HepG2 (cell line): ENCODE results near the gene FBXO10. TPM values are rescaled to one million over a fixed set of nuclear protein-coding genes. Genes with fewer than 3 reads are reported as not detected.
A peak's percentile ranks its signal among the peaks of the same experiment; 100 is the strongest.

Experiments
- ATAC-seq: fragments of 200-7000 bp; cut with Tn5 transposase; 3 replicates; pipeline ENCODE4 v1.9.1; 2020; ENCODE audit warnings: mild to moderate bottlenecking, moderate library complexity
- BruUV-seq: library from RNA; stranded (reverse); fragments of 400-500 nt; replicated peaks from 2 replicates; lab custom pipeline; 2021; lab: Mats Ljungman, UMichigan
- CTCF ChIA-PET: fragments of 300-600 bp; formaldehyde crosslinking; extraction: SDS; loops from one replicate; lab custom pipeline; 2021; ENCODE audit warnings: low total read pairs, inconsistent platforms, low intra/inter-chr PET ratio; lab: Yijun Ruan, JAX
- POLR2A ChIA-PET: fragments of 350-600 bp; sonication (Branson Sonifier 250); formaldehyde crosslinking; loops from one replicate; lab custom pipeline; 2020; ENCODE audit warnings: antibody characterized with exemption, inconsistent platforms; lab: Yijun Ruan, JAX
- DNase-seq: peaks from one replicate; pipeline ENCODE4 v3.0.0-alpha.2; 2015; ENCODE audit warnings: low spot score
- FAIRE-seq: peaks from 3 replicates; lab custom pipeline; 2011; peaks lifted over from hg19 to GRCh38; lab: Jason Lieb, UNC
- H2AFZ ChIP-seq: one replicate; pipeline ENCODE4 v1.6.1; 2011; ENCODE audit warnings: low read length, inconsistent platforms
- H3K27ac ChIP-seq: fragments of 300-600 bp; 3 replicates; pipeline ENCODE4 v1.8.0; 2011; ENCODE audit warnings: mixed run types, mild to moderate bottlenecking, mixed read lengths, low read length, inconsistent platforms; ENCODE audit not compliant: insufficient read depth; ENCODE audit errors: extremely low read length
- H3K27me3 ChIP-seq, 2 experiments: fragments of 200-600 bp in 1 of 2; 2 replicates in 1 of 2; 3 replicates in 1 of 2; pipeline versions ENCODE4 v1.6.0 to v1.8.0; 2011; ENCODE audit warnings: low read length in 2 of 2, mild to moderate bottlenecking in 2 of 2, moderate library complexity in 2 of 2, inconsistent platforms in 1 of 2; ENCODE audit not compliant: insufficient read depth in 2 of 2, control insufficient read depth in 1 of 2
- H3K36me3 ChIP-seq, 2 experiments: fragments of 200-600 bp in 1 of 2; replicated peaks in 1 of 2; 2 replicates in 1 of 2; 3 replicates in 1 of 2; pipeline versions ENCODE4 v1.5.1 to v1.8.0; 2011; ENCODE audit warnings: low read length in 2 of 2, inconsistent platforms in 1 of 2; ENCODE audit not compliant: insufficient read depth in 2 of 2, control insufficient read depth in 1 of 2
- H3K4me1 ChIP-seq: 2 replicates; pipeline ENCODE4 v1.5.1; 2012; ENCODE audit warnings: low read length, inconsistent platforms; ENCODE audit not compliant: insufficient read depth
- H3K4me2 ChIP-seq: 2 replicates; pipeline ENCODE4 v1.6.0; 2011; ENCODE audit warnings: low read depth, low read length, inconsistent platforms
- H3K4me3 ChIP-seq, 3 experiments: fragments of 200-600 bp in 1 of 3; sonication (generic), shearing (Covaris generic) in 1 of 3; replicated peaks in 1 of 3; 2 replicates each; pipeline ENCODE4 v1.5.1; 2011 to 2016; ENCODE audit warnings: low read length in 3 of 3, inconsistent platforms in 2 of 3, low read depth in 2 of 3, mild to moderate bottlenecking in 2 of 3, control low read depth in 1 of 3, mixed read lengths in 1 of 3; ENCODE audit not compliant: insufficient read depth in 1 of 3
- H3K79me2 ChIP-seq: one replicate; pipeline ENCODE4 v1.6.1; 2011; ENCODE audit warnings: low read length, inconsistent platforms; ENCODE audit not compliant: insufficient read depth
- H3K9ac ChIP-seq: 2 replicates; pipeline ENCODE4 v1.6.0; 2011; ENCODE audit warnings: mild to moderate bottlenecking, low read depth, low read length, inconsistent platforms; ENCODE audit not compliant: insufficient read depth
- H3K9me3 ChIP-seq: 2 replicates; pipeline ENCODE4 v1.5.1; 2012; ENCODE audit warnings: mild to moderate bottlenecking, low read length
- H4K20me1 ChIP-seq: 2 replicates; pipeline ENCODE4 v1.6.0; 2011; ENCODE audit warnings: inconsistent platforms, mild to moderate bottlenecking, low read length, moderate library complexity; ENCODE audit not compliant: insufficient read depth
- EZH2 ChIP-seq: conservative IDR thresholded peaks from 2 replicates; pipeline ENCODE4 v1.6.1; 2012; ENCODE audit warnings: mild to moderate bottlenecking, low read depth, low read length, moderate library complexity
- MATR3 ChIP-seq: sonication (generic); formaldehyde crosslinking; IDR thresholded peaks from 2 replicates; pipeline ENCODE4 v1.4.0; 2020; ENCODE audit warnings: missing genetic modification reagents
- MIER2 ChIP-seq: IDR thresholded peaks from 2 replicates; pipeline ENCODE4 v1.6.1; 2016; ENCODE audit warnings: missing biosample characterization, missing genetic modification reagents
- MIER3 ChIP-seq: IDR thresholded peaks from 2 replicates; pipeline ENCODE4 v1.6.1; 2016; ENCODE audit warnings: missing compliant biosample characterization, borderline replicate concordance
- MTF2 ChIP-seq: sonication (generic); formaldehyde crosslinking; IDR thresholded peaks from 2 replicates; pipeline ENCODE4 v1.5.0; 2020; ENCODE audit warnings: missing genetic modification reagents, borderline replicate concordance
- MZF1 ChIP-seq: sonication (generic); formaldehyde crosslinking; IDR thresholded peaks from 2 replicates; pipeline ENCODE4 v1.8.1; 2023; ENCODE audit warnings: mild to moderate bottlenecking, missing genetic modification reagents, borderline replicate concordance
- RCOR2 ChIP-seq: IDR thresholded peaks from 2 replicates; pipeline ENCODE4 v1.6.1; 2016; ENCODE audit warnings: missing biosample characterization, missing genetic modification reagents
- SIX1 ChIP-seq: sonication (generic); formaldehyde crosslinking; IDR thresholded peaks from 2 replicates; pipeline ENCODE4 v1.4.0; 2020; ENCODE audit warnings: missing genetic modification reagents, borderline replicate concordance
- SMC3 ChIP-seq: IDR thresholded peaks from 2 replicates; pipeline ENCODE4 v1.6.1; 2011; ENCODE audit warnings: low read length, improper control_type of control experiment
- SP2 ChIP-seq: sonication (generic); formaldehyde crosslinking; IDR thresholded peaks from 2 replicates; pipeline ENCODE4 v1.5.1; 2020; ENCODE audit warnings: mild to moderate bottlenecking, missing genetic modification reagents
- TCF7 ChIP-seq: sonication (generic); IDR thresholded peaks from 2 replicates; pipeline ENCODE4 v1.6.1; 2016; ENCODE audit warnings: antibody characterized with exemption, low read depth
- ZNF33A ChIP-seq: sonication (generic); formaldehyde crosslinking; IDR thresholded peaks from 2 replicates; pipeline ENCODE4 v1.5.1; 2020; ENCODE audit warnings: missing genetic modification reagents, mild to moderate bottlenecking, moderate library complexity, borderline replicate concordance
- ZNF703 ChIP-seq: sonication (generic); formaldehyde crosslinking; IDR thresholded peaks from 2 replicates; pipeline ENCODE4 v1.5.1; 2020; ENCODE audit warnings: missing genetic modification reagents, mild to moderate bottlenecking, moderate library complexity, borderline replicate concordance
- ZNF770 ChIP-seq: sonication (generic); formaldehyde crosslinking; IDR thresholded peaks from 2 replicates; pipeline ENCODE4 v1.5.0; 2020; ENCODE audit warnings: mild to moderate bottlenecking, missing genetic modification reagents
- ZNF775 ChIP-seq: sonication (generic); formaldehyde crosslinking; IDR thresholded peaks from 2 replicates; pipeline ENCODE4 v1.4.0; 2020; ENCODE audit warnings: missing genetic modification reagents, mild to moderate bottlenecking, moderate library complexity, borderline replicate concordance
- ZNF790 ChIP-seq: sonication (generic); formaldehyde crosslinking; IDR thresholded peaks from 2 replicates; pipeline ENCODE4 v1.8.0; 2022; ENCODE audit warnings: missing genetic modification reagents, mild to moderate bottlenecking, borderline replicate concordance
- WGBS: methylation state at CpG from one replicate; pipeline ENCODE4 v1.1.6; 2017; ENCODE audit warnings: low lambda C conversion rate; 5-methylcytosine and 5-hydroxymethylcytosine counted together
- in situ Hi-C: cut with HindIII; loops from 2 replicates; pipeline ENCODE4 v1.10.0; 2017; ENCODE audit warnings: low pct_unique_long_range_greater_than_20kb; ENCODE audit not compliant: extremely low pct_ligation_motif_present
- intact Hi-C: fragments of 100-400 bp; cut with micrococcal nuclease; formaldehyde crosslinking; loops from one replicate; pipeline ENCODE4 v1.10.0; 2022; ENCODE audit not compliant: unreplicated experiment
- polyA plus RNA-seq, 8 experiments: library from polyadenylated mRNA; depleted of rRNA in 3 of 8; stranded (reverse) in 7 of 8; unstranded in 1 of 8; fragments of >200 nt; fragmentation: Illumina TruSeq in 4 of 8; extraction: Trizol in 4 of 8; gene quantifications; 2 replicates each; pipeline versions ENCODE4 v1.2.1 to v1.2.3, GENCODE V29; 2011 to 2016; ENCODE audit warnings: low read depth in 4 of 8, missing spikeins in 1 of 8, mixed read lengths in 1 of 8; ENCODE audit not compliant: insufficient read depth in 1 of 8
- total RNA-seq, 5 experiments: library from RNA; depleted of rRNA; stranded (reverse); fragments of >200 nt; fragmentation: Illumina TruSeq; extraction: Trizol; gene quantifications; 2 replicates each; pipeline ENCODE4 v1.2.3, GENCODE V29; 2016; ENCODE audit warnings: low read depth in 1 of 5
- TF ChIP-seq, protein P1 (sequence below): sonication (generic); formaldehyde crosslinking; IDR thresholded peaks from 2 replicates; pipeline ENCODE4 v1.8.0; 2022; ENCODE audit warnings: missing genetic modification reagents, mild to moderate bottlenecking, moderate library complexity, borderline replicate concordance
- TF ChIP-seq, protein P2 (sequence below): IDR thresholded peaks from 2 replicates; pipeline ENCODE4 v1.6.1; 2018; ENCODE audit warnings: missing genetic modification reagents, mild to moderate bottlenecking, missing compliant biosample characterization

The FBXO10 gene
- total and polyA plus RNA-seq, 2 of the 13 experiments (the other 11 are each of a cell fraction or from before 2014, with no cell fraction given) = 3.1 to 5.1 TPM

GRCh38 chr9:37466037-37466709, 110.0 kb downstream of the FBXO10 start:
- Histone ChIP-seq H3K9ac (peak overlapping the region; percentile 78), H3K27ac (peak overlapping the region; percentile 95), H3K4me2 (peak overlapping the region; percentile 77), H2AFZ (no peak overlapping the region), H3K27me3 (no peaks in the 10 kb centered on the region; a peak in 1 of 5 replicates), H3K9me3 (no peaks in the 10 kb centered on the region), H4K20me1 (peaks cover 14% of the 10 kb centered on the region), H3K79me2 (peaks cover 36% of the 10 kb centered on the region), H3K4me1 (peaks cover 30% of the 10 kb centered on the region), H3K36me3 (no peaks in the 10 kb centered on the region), H3K4me3 (peak overlapping the region; percentile 65 to 82 (median 79))
- FAIRE-seq (no peak), DNase-seq (peak; percentile 25), ATAC-seq (peak; percentile 62)
- in situ Hi-C loops (no loop called here), intact Hi-C loops (no loop called here)
- 4% methylated on average over 17 of the region's 47 CpGs for WGBS
- ChIA-PET CTCF (no interaction called here), POLR2A (interaction anchor here (1.0 to 2.5 kb wide), 14 partner anchors 10 to 558 kb away, joined by 4 to 34 read pairs (median 8); partner anchors contain the start of genes GRHPR, POLR1E and TOMM5)
- TSS peak; percentile 99 for BruUV-seq
- TF ChIP-seq SMC3 (no peak), ZNF33A (no peak), MATR3 (CRISPR knock-in tag) (no peak), ZNF770 (CRISPR knock-in tag) (no peak), TCF7 (no peak), SP2 (CRISPR knock-in tag) (no peak), MZF1 (CRISPR knock-in tag) (no peak), ZNF790 (CRISPR knock-in tag) (no peak), ZNF775 (CRISPR knock-in tag) (no peak), ZNF703 (0 out of 2 replicates have a peak, but pooled peaks have one; percentile 21), SIX1 (CRISPR knock-in tag) (no peak), MIER2 (CRISPR knock-in tag) (no peak), RCOR2 (CRISPR knock-in tag) (no peak), EZH2 (no peak), MIER3 (CRISPR knock-in tag) (0 out of 2 replicates have a peak, but pooled peaks have one; percentile 16), MTF2 (CRISPR knock-in tag) (no peak)
- TF ChIP-seq, protein P1, sequence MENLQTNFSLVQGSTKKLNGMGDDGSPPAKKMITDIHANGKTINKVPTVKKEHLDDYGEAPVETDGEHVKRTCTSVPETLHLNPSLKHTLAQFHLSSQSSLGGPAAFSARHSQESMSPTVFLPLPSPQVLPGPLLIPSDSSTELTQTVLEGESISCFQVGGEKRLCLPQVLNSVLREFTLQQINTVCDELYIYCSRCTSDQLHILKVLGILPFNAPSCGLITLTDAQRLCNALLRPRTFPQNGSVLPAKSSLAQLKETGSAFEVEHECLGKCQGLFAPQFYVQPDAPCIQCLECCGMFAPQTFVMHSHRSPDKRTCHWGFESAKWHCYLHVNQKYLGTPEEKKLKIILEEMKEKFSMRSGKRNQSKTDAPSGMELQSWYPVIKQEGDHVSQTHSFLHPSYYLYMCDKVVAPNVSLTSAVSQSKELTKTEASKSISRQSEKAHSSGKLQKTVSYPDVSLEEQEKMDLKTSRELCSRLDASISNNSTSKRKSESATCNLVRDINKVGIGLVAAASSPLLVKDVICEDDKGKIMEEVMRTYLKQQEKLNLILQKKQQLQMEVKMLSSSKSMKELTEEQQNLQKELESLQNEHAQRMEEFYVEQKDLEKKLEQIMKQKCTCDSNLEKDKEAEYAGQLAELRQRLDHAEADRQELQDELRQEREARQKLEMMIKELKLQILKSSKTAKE = no peak
- TF ChIP-seq, protein P2, sequence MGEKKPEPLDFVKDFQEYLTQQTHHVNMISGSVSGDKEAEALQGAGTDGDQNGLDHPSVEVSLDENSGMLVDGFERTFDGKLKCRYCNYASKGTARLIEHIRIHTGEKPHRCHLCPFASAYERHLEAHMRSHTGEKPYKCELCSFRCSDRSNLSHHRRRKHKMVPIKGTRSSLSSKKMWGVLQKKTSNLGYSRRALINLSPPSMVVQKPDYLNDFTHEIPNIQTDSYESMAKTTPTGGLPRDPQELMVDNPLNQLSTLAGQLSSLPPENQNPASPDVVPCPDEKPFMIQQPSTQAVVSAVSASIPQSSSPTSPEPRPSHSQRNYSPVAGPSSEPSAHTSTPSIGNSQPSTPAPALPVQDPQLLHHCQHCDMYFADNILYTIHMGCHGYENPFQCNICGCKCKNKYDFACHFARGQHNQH (CRISPR knock-in tag) = peak; percentile 44; the same call in 1 of the 2 replicates
